Stimulated activated CD4-positive, alpha-beta T cell treated with anti-CD3 and anti-CD28 coated beads, Interleukin-4, amount 100 ng/mL, for 1 hour (primary cell): ENCODE results near the gene CCR3.

Experiments used
- DNase-seq: peaks from one replicate; pipeline ENCODE4 v3.0.0-alpha.2; 2020

The CCR3 gene

GRCh38 chr3:46221938-46222337 lies 20.3 kb upstream of the CCR3 start:
- no peak for DNase-seq

GRCh38 chr3:46222435-46223161 lies 19.7 kb upstream of the CCR3 start:
- DNase-seq: no peak

DNA sequence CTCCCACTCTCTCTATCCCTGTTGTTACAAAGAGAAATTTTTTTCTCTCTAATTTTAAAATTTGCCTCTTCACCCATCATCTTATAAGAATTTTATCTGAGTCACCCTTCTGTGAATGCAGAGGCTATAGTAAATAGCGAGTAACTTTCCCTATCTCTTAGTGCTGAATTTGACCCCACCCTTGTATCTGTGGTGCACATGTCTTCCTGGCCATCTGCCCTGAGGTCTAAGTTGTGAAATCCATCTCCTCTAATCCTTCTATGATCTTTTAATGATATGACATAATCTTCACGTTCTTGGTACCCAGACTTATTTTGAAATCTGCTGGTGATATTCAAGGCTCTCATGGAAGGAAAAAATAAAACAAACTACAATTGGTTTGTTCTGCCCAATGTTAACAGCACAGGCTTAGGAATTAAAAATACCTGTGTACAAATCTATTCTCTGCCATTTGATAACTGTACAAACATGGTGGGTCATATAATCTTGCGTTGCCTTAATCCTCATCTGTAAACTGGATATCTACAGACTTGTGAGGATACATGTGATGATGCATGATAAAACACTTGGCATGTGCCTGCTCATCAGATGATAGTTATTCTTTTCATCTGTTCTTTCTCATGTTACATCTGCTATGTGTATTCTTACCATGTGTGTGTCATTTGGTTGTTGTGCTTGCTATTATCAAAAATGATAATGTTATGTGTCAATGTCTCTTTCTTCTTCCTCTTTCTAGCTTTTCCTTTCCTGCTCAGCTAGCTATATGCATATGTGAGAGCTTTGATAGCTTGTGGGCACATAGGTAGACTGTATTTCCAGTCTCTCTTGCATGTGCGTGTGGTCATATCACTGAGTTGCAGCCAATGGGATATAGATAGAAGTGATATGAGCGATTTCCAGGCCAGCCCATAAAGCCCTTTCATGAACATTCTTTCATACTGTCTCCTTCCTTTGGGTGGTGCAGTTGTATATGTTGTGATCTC lies 13.7 kb upstream of the CCR3 start:
- DNase-seq: no peak

- no peak for DNase-seq
Observed at GRCh38 chr3:46231323-46231722, 10.9 kb upstream of the CCR3 start.

GRCh38 chr3:46233194-46233593 lies 9.1 kb upstream of the CCR3 start:
- DNase-seq: no peak

DNA sequence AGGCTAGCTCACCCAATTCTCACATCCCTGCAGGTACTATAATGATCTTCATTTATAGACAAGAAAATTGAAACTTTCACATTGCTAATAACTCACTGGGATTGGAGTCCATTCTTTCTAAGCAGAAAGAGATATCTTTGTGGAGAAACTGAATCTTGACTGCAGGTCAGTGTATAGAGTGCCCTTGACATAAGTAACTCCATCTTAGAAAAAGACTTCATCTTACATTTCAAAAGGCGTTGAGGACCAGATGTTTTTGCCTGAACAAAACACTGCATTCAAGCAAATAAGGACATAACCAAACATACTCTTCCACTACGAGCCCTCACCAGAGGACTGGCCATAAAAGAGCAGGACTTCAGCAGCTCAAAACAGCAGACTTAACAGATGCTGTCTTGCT lies 6.8 kb upstream of the CCR3 start:
- DNase-seq: no peak

DNA sequence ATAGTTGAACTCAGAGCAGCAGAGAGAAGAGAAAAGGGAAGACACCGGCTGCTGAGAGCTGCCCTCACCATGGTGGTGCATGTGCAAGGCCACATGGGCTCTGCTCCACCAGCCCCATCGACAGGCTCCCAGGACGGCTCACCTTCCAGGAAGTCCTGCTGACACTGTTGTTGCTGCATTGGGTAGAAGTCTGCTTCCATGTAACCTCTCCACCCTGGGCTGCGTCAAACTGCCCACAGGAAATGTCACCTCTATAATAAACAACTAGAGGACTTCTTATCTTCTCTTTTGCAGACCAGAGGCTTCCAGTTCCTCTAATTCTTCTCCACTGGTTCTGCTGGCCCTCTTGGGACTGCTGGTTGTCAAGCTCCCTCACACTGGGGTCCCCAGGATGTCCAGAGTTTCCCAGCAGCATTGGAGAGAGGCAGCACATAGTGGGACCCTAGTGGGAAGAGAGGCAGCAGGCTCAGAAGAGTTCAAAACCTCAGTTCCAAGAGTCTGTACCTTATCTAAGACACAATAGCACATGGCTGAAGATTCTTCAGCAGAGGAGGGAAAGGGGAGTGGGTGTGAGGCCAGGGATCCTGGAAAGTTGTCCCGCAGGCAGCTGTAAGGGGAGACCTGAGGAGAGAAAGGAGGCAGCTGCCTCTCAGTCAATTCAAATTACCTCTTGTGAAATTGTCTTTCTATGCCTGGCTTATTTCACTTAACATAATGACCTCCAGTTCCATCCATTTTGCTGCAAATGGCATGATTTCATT lies 5.8 kb upstream of the CCR3 start:
- no peak for DNase-seq

GRCh38 chr3:46238386-46238785 lies 3.9 kb upstream of the CCR3 start:
- DNase-seq: no peak

- no peak for DNase-seq
Observed at GRCh38 chr3:46239301-46239938, 2.8 kb upstream of the CCR3 start.

DNA sequence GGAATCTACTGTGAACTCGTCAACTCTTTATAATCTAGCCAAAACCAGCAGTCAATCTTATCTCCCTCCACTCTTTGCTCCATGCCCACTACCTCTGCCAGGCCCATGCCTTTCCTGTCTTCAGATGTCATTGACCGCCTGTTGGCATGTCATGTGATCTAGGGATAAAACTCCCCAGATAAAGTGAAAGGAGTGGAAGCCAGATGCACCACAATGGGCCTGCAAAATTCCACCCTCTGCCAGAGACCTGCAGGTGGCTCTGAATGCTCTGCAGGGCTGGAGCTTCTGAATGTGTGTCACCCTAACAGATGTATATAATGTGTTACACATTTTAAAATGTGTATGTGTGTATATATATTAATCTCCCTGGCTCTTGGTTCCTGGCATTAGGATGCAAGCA lies 2.3 kb upstream of the CCR3 start:
- no peak for DNase-seq

GRCh38 chr3:46243560-46243959 lies 1.3 kb downstream of the CCR3 start:
- DNase-seq: no peak

DNA sequence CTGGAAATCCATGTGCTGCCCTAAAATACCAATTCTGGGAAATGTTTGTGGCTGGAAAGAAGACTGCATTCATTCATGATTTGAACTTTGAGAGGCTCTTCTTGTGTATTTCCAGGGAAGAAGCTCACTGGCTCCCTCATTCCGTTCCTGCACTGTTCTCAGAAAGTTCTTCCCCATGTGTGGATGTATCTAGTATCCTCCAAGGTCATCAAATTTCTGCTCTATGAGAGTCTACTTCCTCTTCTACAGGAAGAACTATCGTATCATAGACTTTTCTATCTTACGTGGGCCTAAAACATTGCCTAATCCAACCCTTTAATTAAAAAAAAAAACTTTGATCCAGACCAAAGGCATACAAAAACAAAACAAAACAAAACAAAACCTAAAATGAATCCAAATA lies 2.9 kb downstream of the CCR3 start:
- no peak for DNase-seq

- no peak for DNase-seq
Observed at GRCh38 chr3:46252980-46253379, 10.7 kb downstream of the CCR3 start.

DNA sequence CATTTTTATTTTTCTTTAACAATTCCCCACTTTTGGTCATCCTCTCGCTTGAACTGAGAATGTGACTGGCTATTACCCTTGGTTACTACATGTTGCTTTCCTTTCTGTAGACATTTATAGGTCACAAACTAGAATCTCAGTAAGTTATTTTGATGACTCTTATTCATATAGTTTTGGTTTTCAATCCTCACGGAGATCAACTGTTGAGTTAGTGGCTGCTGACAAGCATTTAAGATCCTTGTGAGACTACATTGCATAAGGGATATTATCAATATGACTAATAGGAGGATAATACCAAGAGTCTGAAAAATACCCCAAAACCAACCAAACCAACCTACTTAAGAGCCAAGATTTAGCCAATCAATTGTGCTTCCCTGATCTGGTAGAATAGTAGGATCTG lies 16.3 kb downstream of the CCR3 start:
- DNase-seq: no peak

DNA sequence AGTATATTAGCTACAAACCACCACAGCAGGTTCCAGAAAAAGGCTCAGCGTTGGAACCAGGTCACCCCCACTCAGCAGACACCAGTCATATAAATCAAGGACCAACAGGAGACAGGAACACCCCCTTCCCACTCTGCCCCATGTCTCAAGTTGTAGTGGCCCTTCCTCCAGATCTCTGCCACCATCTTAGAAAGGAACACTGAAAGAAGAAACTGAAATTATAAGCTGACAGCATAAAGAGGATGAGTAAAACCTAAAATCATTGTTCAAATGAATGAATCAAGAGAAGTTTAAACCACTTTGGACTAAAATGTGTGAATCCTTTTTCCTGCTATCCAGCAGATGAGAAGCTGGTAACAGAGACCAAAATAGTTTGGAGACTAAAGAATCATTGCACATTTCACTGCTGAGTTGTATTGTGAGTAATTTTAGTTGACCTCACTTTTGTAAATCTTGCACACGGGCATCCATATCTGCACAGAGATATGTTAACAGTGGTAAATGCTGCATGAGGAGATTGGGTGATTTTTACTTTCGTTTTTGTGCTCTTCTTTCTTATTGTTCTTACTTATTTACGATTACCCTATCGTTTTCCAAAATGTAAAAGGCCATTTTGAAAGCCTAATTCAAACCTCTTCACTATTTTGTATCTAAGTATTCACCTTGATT lies 19.8 kb downstream of the CCR3 start:
- DNase-seq: no peak

DNA sequence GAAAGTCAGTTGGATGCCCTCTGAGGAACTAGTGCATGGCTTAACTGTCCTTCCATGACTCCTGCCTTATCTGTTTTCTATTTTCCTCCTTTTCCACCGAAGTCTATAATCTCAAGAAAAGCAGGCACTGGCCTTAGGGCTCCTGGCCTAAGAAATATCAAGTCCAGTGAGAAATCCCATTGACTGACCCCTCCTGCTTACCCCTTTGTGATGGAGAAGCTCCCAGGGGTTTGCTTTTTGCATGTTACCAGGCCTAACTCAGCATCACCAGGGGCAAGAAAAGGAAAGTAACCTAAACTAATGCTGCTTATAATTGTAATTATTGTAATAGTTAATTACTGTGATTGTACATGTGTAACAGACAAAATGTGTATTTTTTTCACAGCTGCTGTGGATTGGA lies 21.7 kb downstream of the CCR3 start:
- DNase-seq: no peak

DNA sequence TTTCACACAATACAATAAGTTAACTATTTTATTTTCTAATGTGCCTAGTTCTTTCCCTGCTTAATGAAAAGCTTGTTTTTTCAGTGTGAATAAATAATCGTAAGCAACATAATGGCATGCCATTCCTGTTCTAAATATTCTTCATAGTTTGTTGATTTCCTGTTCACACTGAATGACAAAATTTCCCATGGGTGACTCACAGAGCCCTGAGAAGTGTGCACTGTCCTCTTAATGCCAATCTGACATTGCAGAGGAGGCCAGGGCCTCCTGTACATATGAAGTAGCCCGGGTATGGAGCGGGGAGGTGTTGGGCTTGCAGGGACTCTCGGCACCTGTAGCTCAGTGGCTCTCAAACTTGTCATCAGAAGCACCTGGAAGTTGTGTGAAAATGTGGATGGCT lies 24.3 kb downstream of the CCR3 start:
- DNase-seq: no peak

DNA sequence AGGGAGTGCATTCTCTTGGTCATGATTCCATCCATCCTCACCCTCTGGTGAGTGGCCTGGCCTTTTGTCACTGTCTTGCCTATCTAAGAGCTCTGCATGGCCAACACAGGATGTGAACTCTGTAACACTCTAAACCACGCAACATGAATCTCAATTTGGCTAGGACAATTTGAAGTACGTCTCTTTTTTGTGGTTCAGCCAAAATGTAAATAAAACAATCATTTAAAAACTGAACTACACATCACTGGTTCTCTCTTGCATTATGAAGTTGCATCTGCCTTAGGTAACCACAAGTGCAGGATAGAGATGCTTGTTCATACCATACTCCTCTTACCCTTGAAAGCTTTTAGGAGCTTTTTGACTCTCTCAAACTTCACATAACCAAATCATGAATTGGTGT lies 27.3 kb downstream of the CCR3 start:
- no peak for DNase-seq

DNA sequence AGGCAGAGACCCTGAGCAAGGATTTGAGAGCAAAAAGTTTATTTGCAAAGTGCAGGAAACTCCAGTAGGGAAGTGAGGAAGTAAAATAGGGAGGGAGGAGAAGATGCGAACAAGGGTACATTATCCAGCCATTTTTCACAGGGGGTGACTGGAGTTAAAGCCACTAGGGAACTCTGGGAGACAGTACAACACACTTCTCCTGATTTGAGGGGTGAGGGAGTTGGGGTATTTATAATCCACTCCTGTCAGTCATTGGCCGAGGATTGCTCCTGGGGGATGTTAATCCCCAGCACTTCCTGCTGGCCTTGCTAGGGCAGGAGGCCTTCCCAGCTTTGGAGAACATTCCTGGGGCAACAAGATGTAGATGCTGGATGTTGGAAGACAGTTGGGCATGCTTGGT lies 28.2 kb downstream of the CCR3 start:
- no peak for DNase-seq

GRCh38 chr3:46271209-46271745 lies 29.0 kb downstream of the CCR3 start:
- no peak for DNase-seq

DNA sequence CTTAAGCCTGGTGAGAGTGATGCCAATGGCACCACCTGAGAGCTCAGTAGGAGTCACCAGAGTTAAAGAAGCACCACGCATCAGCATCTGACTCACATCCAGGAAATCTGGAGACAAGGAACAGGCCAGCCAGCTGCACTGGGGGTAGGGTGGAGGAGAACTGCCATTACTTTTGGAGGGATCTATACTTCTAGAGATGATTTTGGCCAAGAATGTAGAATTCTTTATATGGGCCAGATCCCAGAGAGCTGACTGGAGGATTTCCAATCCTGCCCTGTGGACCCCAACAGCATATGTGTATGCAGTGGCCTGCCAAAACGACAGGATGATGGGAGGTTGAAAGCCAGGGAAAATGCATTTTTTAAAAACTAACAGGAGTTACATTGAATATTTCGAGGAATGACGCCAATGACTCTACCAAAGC lies 29.8 kb downstream of the CCR3 start:
- DNase-seq: no peak

- DNase-seq: peak; percentile 78
Observed at GRCh38 chr3:46276497-46277099, 34.3 kb downstream of the CCR3 start.
